ENCODE data around the gene CIB4. TPM values are rescaled to one million over a fixed set of nuclear protein-coding genes. Genes with fewer than 3 reads are reported as not detected.

Gene CIB4
- total and polyA plus RNA-seq, 12 donors, result not detected

DNA sequence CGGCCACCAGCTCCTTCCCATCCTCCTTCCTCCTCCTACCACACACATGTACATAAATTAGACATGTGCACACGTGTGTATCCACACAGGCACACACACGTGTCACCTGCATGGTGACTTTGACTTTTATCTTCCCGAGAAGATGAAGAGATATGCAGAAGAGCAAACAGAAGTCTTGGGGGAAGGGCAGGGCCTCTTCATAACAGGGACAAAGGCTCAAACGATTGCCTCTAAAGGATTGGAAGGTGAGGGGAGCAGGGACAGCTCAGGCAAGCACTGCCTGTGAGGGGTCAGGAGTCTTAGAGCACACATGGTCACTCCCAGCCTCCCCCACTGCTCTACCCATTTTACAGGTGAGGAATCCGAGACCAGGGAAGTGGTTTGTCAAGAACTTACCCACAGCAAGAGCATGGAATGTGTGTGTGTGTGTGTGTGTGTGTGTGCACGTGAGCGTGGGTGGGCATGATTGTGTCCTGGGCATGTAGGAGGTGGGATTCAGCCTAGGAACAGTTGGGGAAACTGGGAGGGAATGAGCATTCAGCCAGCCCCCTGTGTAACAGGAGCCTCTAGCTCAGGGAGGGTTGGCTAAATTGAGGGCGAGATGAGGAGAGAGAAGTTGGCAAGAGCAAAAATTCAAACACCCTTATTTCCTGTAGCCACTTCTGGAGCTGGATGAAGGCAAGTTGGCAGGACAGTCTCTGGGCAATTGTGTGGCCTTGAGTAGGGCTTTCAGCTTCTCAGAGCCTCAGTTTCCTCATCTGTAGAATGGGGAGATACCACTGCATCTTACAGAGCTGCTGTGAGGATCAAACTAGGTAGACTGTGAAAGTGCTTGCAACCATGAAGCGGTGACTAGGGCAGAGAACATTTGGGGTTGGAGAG lies 24.2 kb downstream of the CIB4 start:
- Histone ChIP-seq H3K9me3 (peaks cover 0 to 9% (median 0%) of the 10 kb centered on the region in 11 donors), H3K4me1 (peaks cover 4 to 31% (median 21%) of the 10 kb centered on the region in 9 donors), H3K4me3 (no peak overlapping the region), H3K36me3 (no peaks in the 10 kb centered on the region), H3K27me3 (peaks cover 0 to 56% (median 47%) of the 10 kb centered on the region in 7 donors), H3K27ac (no peak overlapping the region)
- WGBS, 2 donors, result 82 to 83% methylated on average over 10 of the region's 10 CpGs
- intact Hi-C loops (cut with DNase I), result no loop called here
- TF ChIP-seq, protein P1, sequence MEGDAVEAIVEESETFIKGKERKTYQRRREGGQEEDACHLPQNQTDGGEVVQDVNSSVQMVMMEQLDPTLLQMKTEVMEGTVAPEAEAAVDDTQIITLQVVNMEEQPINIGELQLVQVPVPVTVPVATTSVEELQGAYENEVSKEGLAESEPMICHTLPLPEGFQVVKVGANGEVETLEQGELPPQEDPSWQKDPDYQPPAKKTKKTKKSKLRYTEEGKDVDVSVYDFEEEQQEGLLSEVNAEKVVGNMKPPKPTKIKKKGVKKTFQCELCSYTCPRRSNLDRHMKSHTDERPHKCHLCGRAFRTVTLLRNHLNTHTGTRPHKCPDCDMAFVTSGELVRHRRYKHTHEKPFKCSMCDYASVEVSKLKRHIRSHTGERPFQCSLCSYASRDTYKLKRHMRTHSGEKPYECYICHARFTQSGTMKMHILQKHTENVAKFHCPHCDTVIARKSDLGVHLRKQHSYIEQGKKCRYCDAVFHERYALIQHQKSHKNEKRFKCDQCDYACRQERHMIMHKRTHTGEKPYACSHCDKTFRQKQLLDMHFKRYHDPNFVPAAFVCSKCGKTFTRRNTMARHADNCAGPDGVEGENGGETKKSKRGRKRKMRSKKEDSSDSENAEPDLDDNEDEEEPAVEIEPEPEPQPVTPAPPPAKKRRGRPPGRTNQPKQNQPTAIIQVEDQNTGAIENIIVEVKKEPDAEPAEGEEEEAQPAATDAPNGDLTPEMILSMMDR (IDR thresholded peaks at IDR 0.05), result no peak
- ATAC-seq (no peak), DNase-seq (no peak)

DNA sequence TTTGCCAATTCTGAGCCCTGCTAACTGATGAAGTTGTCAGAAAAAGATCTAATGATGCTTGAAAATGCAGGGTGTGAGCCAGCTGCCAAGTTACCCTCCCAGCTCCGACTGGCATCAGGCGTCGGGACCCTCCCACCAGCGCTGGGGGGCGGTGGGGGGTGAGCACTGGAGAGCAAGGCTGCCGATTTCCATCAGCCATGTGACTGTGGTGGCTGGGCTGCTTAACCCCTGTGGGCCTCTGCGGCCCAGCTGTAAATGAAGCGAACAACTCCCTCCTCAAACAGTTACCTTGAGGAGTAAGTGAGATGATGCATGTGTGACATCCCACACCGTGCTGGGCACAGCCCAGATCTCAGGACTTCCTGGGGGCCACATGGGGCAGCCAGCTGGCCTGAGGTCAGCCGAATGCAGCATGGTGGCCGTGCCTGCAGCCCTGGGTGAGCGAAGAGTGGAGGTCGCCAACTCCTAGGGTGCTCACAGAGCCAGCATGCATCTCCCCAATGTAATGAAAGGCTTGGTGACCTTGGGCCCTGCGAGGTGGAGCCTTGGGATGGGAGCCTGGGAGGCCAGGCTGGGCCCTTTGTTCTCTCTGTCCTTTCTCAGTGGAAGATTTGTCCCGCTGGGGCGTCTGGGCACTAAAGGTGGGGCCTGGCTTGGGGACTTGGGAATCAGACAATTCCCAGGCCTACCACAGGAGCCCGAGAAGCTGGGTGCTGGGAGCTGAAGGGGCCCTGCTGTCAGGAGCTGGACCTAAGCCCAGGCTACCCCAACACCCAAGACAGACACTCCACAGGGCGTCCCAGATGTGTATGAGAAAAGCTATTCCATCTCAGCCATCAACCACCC lies 25.1 kb downstream of the CIB4 start:
- no peak overlapping the region for H3K4me3 ChIP-seq

GRCh38 chr2:26615336-26615859 lies 25.8 kb downstream of the CIB4 start:
- no peak for DNase-seq
- peaks cover 0 to 52% (median 43%) of the 10 kb centered on the region in 7 donors for H3K27me3 ChIP-seq
- H3K4me3 ChIP-seq, result no peak overlapping the region
- intact Hi-C loops (cut with DNase I), result no loop called here
- WGBS, 2 donors, result 66 to 81% methylated on average over 10 of the region's 10 CpGs
- ATAC-seq, result no peak
- no peaks in the 10 kb centered on the region for H3K9me3 ChIP-seq
- no peak overlapping the region for H3K27ac ChIP-seq
- peaks cover 4 to 32% (median 21%) of the 10 kb centered on the region in 9 donors for H3K4me1 ChIP-seq
- no peaks in the 10 kb centered on the region for H3K36me3 ChIP-seq
- TF ChIP-seq, protein P1 (IDR thresholded peaks at IDR 0.05), result no peak

More for the DNA sequence above, 25.1 kb downstream of the CIB4 start:
- TF ChIP-seq, protein P1 (IDR thresholded peaks at IDR 0.05), result no peak
- H3K27me3 ChIP-seq, result peaks cover 0 to 55% (median 47%) of the 10 kb centered on the region in 7 donors
- intact Hi-C loops (cut with DNase I), result no loop called here
- WGBS, 2 donors, result 70 to 74% methylated on average over 18 of the region's 18 CpGs
- DNase-seq (no peak), ATAC-seq (no peak)
- H3K27ac ChIP-seq, result no peak overlapping the region
- H3K4me1 ChIP-seq, result peaks cover 4 to 32% (median 21%) of the 10 kb centered on the region in 9 donors
- H3K9me3 ChIP-seq, result peaks cover 0 to 1% (median 0%) of the 10 kb centered on the region in 11 donors
- no peaks in the 10 kb centered on the region for H3K36me3 ChIP-seq

All from heart right ventricle (tissue), 16 donors.